ENCODE measurements around the gene CEP57.
"Not testable (repeated sequence)": the region's sequence is repeated elsewhere in the genome, so short reads cannot be mapped to it uniquely, and the experiment has no call there.

GRCh38 chr11:95811052-95811451 lies 20.8 kb downstream of the CEP57 start:
- not testable (repeated sequence) for TF ChIP-seq CTCF (IDR thresholded peaks at IDR 0.05; ENCODE audit: low read depth, low read length); EZH2phosphoT487 (IDR thresholded peaks at IDR 0.05; ENCODE audit: low read depth)

All from OCI-LY3 (cell line).